Adrenal gland (tissue), 5 donors: ENCODE data around the gene MCRIP1.

ENCODE experiments used
- CTCF ChIP-seq, 6 experiments: fragments of 450-650 bp in 4 of 6; fragments of 200-600 bp in 2 of 6; sonication (generic) in 1 of 6; IDR thresholded peaks; 1 replicate in 5 of 6; 2 replicates in 1 of 6; pipeline versions ENCODE4 v1.5.1 to v1.8.0; 2016 to 2021; ENCODE audit warnings: antibody characterized with exemption in 6 of 6, mild to moderate bottlenecking in 2 of 6, moderate library complexity in 1 of 6
- POLR2A ChIP-seq, 2 donors: fragments of 450-650 bp; IDR thresholded peaks; one replicate each; pipeline ENCODE4 v1.6.1; 2017; ENCODE audit warnings: antibody characterized with exemption in 2 of 2, mild to moderate bottlenecking in 2 of 2, moderate library complexity in 1 of 2
- donor health status: DM: no; HTN: no; CAD: no.

- TF ChIP-seq CTCF (IDR thresholded peaks at IDR 0.05): no peak
- TF ChIP-seq POLR2A (IDR thresholded peaks at IDR 0.05): peak in 1 of 2 donors; percentile 63
Observed at GRCh38 chr17:81858967-81859905, 26.1 kb upstream of the MCRIP1 start.
